Peyer's patch (tissue), 4 donors: ENCODE data around the gene TMC7. TPM values are rescaled to one million over a fixed set of nuclear protein-coding genes. Genes with fewer than 3 reads are reported as not detected.

ENCODE experiments used
- DNase-seq, 3 donors: peaks; one replicate each; pipeline ENCODE4 v3.0.0-alpha.2; 2017 to 2019
- H3K27ac ChIP-seq, 4 donors: fragments of 200-600 bp; sonication (generic); one replicate each; pipeline ENCODE4 v1.5.1; 2016 to 2019
- H3K27me3 ChIP-seq, 2 donors: fragments of 200-600 bp; sonication (generic); one replicate each; pipeline ENCODE4 v1.5.1; 2019
- H3K36me3 ChIP-seq, 3 donors: fragments of 200-600 bp; sonication (generic); one replicate each; pipeline ENCODE4 v1.5.1; 2016 to 2019
- H3K4me1 ChIP-seq, 4 donors: fragments of 200-600 bp; sonication (generic); one replicate each; pipeline ENCODE4 v1.5.1; 2016 to 2019
- H3K4me3 ChIP-seq, 4 donors: fragments of 200-600 bp; sonication (generic); 1 replicate in 3 of 4; 2 replicates in 1 of 4; pipeline ENCODE4 v1.5.1; 2016 to 2019; ENCODE audit warnings: mild to moderate bottlenecking in 1 of 4
- H3K9me3 ChIP-seq, 4 donors: fragments of 200-600 bp; sonication (generic); one replicate each; pipeline ENCODE4 v1.5.1; 2016 to 2019; ENCODE audit warnings: mild to moderate bottlenecking in 1 of 4
- POLR2A ChIP-seq, 2 donors: fragments of 450-650 bp; IDR thresholded peaks; one replicate each; pipeline ENCODE4 v1.5.1; 2017; ENCODE audit warnings: antibody characterized with exemption in 2 of 2, mild to moderate bottlenecking in 2 of 2, moderate library complexity in 2 of 2
- total RNA-seq, 4 donors: library from RNA; depleted of rRNA; stranded (reverse); fragments of >200 nt; gene quantifications; one replicate each; pipeline ENCODE4 v1.1.0, GENCODE V29; 2016
- TF ChIP-seq, protein P1 (sequence below), 6 experiments: fragments of 450-650 bp in 4 of 6; fragments of 200-600 bp in 2 of 6; sonication (generic) in 1 of 6; IDR thresholded peaks; one replicate each; pipeline ENCODE4 v1.5.1; 2017 to 2019; ENCODE audit warnings: antibody characterized with exemption in 6 of 6, mild to moderate bottlenecking in 3 of 6, moderate library complexity in 1 of 6

Gene TMC7
- total RNA-seq, 4 donors from 2014 or later, result 2.5 to 7.0 (median 5.6) TPM

DNA sequence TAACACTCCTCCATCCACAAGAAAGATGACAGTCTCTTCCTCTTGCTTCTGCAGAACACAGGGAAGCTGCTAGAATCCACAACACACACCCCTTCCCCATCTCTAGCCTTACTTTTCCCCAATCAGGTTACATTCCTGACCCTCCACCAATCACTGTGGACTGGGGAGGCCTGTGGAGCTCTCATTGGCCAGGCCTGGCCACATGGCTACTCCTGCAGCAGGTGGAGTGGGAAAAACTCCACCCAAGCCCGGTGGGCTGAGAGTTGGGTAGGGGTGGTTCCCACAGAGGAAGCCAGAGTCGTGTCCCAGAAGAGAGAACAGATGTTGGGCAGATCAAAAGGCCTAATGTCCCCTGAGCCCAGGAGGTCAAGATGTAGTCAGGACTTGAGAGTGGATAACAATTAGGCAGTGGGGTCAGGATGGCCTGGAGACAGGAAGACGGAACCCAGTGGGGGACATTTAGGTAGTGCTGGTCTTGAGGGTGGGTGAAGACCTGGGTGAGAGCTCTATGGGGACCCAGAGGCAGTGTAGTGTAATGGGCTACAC is 105.7 kb downstream of the TMC7 start:
- DNase-seq, result no peak
- Histone ChIP-seq H3K36me3 (no peaks in the 10 kb centered on the region), H3K4me1 (peaks cover 0 to 11% (median 1%) of the 10 kb centered on the region in 4 donors), H3K27ac (no peak overlapping the region), H3K4me3 (no peak overlapping the region), H3K9me3 (no peaks in the 10 kb centered on the region), H3K27me3 (no peaks in the 10 kb centered on the region)
- TF ChIP-seq POLR2A (IDR thresholded peaks at IDR 0.05), result no peak
- TF ChIP-seq, protein P1, sequence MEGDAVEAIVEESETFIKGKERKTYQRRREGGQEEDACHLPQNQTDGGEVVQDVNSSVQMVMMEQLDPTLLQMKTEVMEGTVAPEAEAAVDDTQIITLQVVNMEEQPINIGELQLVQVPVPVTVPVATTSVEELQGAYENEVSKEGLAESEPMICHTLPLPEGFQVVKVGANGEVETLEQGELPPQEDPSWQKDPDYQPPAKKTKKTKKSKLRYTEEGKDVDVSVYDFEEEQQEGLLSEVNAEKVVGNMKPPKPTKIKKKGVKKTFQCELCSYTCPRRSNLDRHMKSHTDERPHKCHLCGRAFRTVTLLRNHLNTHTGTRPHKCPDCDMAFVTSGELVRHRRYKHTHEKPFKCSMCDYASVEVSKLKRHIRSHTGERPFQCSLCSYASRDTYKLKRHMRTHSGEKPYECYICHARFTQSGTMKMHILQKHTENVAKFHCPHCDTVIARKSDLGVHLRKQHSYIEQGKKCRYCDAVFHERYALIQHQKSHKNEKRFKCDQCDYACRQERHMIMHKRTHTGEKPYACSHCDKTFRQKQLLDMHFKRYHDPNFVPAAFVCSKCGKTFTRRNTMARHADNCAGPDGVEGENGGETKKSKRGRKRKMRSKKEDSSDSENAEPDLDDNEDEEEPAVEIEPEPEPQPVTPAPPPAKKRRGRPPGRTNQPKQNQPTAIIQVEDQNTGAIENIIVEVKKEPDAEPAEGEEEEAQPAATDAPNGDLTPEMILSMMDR (IDR thresholded peaks at IDR 0.05), result no peak

DNA sequence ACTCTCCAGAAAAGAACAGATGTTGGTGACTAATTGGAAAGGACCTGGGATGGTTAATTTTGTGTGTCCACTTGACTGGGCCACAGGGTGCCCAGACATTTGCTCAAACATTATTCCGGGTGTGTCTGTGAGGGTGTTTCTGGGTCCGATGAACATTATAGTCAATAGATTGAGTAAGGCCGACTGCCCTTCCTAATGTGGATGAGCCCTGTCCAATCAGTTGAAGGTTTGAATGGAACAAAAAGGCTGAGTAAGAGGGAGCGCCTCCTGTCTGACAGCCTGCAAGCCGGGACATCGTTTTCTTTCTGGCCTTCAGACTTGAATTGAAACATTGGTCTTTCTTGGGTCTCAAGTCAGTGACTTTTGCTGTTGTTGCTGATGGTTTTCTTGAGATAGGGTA is 107.2 kb downstream of the TMC7 start:
- Histone ChIP-seq H3K36me3 (no peaks in the 10 kb centered on the region), H3K9me3 (no peaks in the 10 kb centered on the region), H3K27me3 (no peaks in the 10 kb centered on the region), H3K4me3 (no peak overlapping the region), H3K27ac (no peak overlapping the region), H3K4me1 (peaks cover 0 to 8% (median 1%) of the 10 kb centered on the region in 4 donors)
- no peak for DNase-seq
- TF ChIP-seq, protein P1 (IDR thresholded peaks at IDR 0.05), result no peak
- no peak for TF ChIP-seq POLR2A (IDR thresholded peaks at IDR 0.05)

DNA sequence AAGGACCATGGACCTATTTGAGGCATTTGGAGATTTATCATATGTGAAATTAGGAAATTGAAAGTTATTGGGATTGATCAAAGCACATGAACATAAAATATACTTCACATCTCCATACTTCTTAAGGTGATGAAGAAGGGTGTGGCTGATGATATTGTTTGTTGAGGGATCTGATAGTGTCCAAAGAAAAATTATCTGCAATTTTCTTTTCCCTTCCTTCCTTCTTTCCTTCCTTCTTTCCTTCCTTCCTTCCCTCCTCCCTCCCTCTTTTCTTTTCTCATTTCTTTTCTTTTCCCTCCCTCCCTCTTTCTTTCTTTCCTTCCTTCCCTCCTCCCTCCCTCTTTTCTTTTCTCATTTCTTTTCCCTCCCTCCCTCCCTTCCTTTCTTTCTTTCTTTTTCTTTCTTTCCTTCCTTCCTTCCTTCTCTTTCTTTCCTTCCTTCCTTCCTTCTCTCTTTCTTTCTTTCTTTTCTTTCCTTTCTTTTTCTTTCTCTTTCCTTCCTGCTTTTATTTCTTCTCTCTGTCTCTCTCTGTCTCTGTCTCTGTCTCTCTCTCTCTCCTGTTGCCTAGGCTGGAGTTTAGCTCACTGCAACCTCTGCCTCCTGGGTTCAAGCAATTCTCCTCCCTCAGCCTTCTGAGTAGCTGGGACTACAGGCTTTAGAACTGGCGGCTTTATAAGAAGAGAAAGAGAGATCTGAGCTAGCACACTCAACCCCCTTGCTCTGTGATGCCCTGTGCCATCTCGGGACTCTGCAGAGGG is 109.1 kb downstream of the TMC7 start:
- no peak for TF ChIP-seq POLR2A (IDR thresholded peaks at IDR 0.05)
- TF ChIP-seq, protein P1 (IDR thresholded peaks at IDR 0.05), result no peak
- Histone ChIP-seq H3K27ac (no peak overlapping the region), H3K36me3 (no peaks in the 10 kb centered on the region), H3K27me3 (no peaks in the 10 kb centered on the region), H3K9me3 (no peaks in the 10 kb centered on the region), H3K4me1 (peaks cover 0 to 5% (median 0%) of the 10 kb centered on the region in 4 donors), H3K4me3 (no peak overlapping the region)
- DNase-seq, result no peak

DNA sequence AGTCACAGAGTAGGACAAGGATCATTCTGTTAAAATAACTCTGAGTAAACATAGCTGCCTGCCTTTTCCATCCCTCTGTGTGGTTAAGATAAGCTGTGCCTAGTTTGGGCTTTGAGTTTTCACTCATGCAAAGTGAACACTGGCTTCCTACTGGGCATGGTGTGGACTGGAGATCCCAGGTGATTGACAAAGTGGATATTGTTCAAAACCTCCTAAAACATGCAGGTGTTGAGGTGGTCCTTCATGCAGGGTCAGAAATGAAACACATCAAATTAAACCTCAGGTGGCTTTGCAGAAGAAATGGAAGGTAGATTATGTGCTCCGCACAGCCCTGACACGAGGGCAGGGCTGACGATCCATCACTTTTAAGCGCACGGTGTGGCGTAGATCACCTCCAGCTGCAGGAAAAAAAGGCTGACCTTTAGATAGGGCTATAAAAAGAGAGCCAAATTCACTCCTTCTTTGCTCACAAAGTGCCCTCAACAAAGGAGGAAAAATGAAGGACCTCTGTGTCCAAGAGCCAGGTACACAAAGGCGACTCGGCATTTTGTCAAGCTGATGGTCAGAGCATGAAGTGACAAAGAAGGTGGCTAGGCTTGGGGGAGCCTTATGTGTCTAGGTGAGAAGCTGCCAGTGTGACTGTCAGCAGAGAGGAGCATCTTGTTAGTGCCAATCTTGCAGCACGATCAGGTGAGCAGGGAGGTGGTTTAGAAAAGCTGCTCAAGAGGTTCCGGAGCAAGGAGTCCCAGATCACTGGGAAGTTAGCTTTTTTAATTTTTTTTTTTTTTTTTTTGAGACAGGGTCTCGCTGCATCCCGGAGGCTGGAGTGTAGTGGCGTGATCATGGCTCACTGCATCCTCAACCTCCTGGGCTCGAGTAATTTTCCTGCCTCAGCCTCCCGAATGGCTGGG is 110.2 kb downstream of the TMC7 start:
- Histone ChIP-seq H3K36me3 (no peaks in the 10 kb centered on the region), H3K27me3 (no peaks in the 10 kb centered on the region), H3K27ac (no peak overlapping the region), H3K9me3 (no peaks in the 10 kb centered on the region), H3K4me1 (peaks cover 0 to 5% (median 0%) of the 10 kb centered on the region in 4 donors), H3K4me3 (no peak overlapping the region)
- DNase-seq, result peak in 1 of 3 donors; percentile 19
- TF ChIP-seq, protein P1 (IDR thresholded peaks at IDR 0.05), result no peak
- no peak for TF ChIP-seq POLR2A (IDR thresholded peaks at IDR 0.05)

DNA sequence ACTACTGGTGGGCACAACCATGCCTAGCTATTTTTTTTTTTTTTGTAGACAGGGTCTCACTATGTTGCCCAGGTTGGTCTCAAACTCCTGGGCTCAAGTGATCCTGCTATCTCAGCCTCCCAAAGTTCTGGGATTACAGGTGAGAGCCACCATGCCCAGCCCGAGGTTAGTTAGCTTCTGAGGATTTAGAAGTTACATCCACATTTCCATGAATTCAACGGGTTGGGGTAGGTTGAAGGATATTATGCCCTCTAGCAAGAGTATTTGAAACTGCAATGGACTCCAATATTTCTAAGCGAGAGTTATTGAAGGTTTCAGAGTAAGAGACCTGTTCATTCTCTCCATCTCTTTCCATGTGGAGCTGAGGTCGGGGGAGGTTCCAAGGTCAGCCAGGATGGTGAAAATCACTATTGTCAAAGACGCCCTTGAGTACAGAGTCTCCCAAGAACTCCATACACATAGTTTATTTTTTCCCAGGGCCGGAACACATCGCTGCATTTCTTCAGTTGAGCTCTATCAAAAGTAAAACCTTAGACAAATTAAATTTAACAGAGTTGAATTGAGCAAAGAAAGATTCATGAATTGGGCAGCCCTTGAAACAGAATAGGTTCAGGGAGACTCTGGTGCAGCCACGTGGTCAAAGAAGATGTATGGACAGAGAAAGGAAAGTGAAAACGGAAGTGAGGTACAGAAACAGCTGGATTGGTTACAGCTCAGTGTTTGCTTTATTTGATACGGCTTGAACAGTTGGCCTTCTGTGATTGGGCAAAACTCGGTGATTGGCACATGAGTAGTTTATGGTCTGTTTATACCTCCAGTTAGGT is 111.0 kb downstream of the TMC7 start:
- TF ChIP-seq, protein P1 (IDR thresholded peaks at IDR 0.05), result no peak
- DNase-seq, result peak in 1 of 3 donors; percentile 71
- Histone ChIP-seq H3K27ac (no peak overlapping the region), H3K36me3 (no peaks in the 10 kb centered on the region), H3K4me1 (peaks cover 0 to 5% (median 0%) of the 10 kb centered on the region in 4 donors), H3K4me3 (no peak overlapping the region), H3K27me3 (no peaks in the 10 kb centered on the region), H3K9me3 (no peaks in the 10 kb centered on the region)
